ENCODE data around the gene DIP2C.

DIP2C gene

DNA sequence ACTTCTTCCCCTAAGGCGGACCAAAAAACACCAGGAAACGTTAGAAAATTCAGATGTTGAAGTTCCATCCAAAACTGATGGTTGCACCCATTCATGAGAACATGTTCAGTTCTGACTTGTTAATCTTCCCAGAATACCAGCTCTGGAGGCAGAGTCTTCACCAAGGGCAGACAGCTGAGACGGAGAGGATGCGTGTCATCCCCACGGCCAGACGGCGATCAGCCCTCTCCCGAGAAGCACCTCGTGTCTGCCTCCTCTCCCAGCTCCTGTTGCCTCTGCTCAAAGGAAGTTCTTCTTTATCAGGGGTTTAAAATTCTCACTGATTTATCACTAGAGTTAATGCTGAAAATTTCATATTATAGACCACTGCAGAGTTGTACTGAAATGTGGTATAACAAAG is 284.5 kb downstream of the DIP2C start:
- DNase-seq = no peak

GRCh38 chr10:404346-404745 is 285.1 kb downstream of the DIP2C start:
- no peak for DNase-seq

- DNase-seq = no peak
These were observed 290.5 kb downstream of the DIP2C start for GRCh38 chr10:398954-399353.

GRCh38 chr10:397321-398068 is 292.0 kb downstream of the DIP2C start:
- no peak for DNase-seq

GRCh38 chr10:396535-397220 is 292.8 kb downstream of the DIP2C start:
- DNase-seq = peak in 3 of 4 experiments; percentile 7 to 26 (median 9)

DNA sequence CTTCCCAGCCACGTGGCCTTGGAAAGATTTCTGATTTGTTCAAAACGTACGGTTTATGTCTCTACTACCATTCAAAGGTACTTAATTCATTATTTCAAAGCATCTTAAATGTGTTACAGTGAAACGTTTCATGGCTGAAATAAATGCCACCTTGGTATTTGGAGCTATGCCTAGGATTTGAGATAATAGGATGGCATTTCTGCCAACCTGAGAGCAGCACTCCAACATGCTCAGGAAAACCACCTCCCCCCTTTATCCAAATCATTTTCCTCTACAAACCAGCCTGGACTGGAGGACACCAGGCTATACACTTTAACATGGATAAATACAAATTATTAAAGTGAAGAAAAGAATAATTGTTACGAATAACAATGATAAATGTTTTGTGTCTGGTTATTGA is 293.4 kb downstream of the DIP2C start:
- DNase-seq = no peak

- no peak for DNase-seq
These were observed 293.8 kb downstream of the DIP2C start for GRCh38 chr10:395665-396064.

DNA sequence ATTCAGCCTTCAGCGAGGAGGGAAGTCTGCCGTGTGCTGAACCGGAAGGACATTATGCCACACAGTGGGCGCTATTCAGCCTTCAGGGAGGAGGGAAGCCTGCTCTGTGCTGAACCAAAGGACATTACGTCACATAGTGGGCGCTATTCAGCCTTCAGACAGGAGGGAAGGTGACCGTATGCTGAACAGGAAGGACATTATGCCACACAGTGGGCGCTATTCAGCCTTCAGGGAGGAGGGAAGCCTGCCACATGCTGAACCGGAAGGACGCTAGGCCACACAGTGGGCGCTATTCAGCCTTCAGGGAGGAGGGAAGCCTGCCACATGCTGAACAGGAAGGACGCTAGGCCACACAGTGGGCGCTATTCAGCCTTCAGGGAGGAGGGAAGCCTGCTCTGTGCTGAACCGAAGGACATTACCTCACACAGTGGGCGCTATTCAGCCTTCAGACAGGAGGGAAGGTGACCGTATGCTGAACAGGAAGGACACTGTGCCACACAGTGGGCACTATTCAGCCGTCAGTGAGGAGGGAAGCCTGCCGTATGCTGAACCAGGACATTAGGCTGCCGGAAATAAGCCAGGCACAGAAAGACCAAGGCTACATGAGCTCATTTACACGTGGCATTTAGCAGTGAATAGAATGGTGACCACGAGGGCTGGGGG is 294.9 kb downstream of the DIP2C start:
- peak; percentile 22 to 71 (median 63) for DNase-seq

GRCh38 chr10:393787-394438 is 295.6 kb downstream of the DIP2C start:
- no peak for DNase-seq

GRCh38 chr10:393106-393745 is 296.2 kb downstream of the DIP2C start:
- no peak for DNase-seq

GRCh38 chr10:392705-393037 is 296.8 kb downstream of the DIP2C start:
- DNase-seq = no peak

- no peak for DNase-seq
These were observed 297.4 kb downstream of the DIP2C start for GRCh38 chr10:391847-392704.

GRCh38 chr10:391305-391704 is 298.2 kb downstream of the DIP2C start:
- DNase-seq = no peak

GRCh38 chr10:390449-391100 is 298.9 kb downstream of the DIP2C start:
- DNase-seq = no peak

DNA sequence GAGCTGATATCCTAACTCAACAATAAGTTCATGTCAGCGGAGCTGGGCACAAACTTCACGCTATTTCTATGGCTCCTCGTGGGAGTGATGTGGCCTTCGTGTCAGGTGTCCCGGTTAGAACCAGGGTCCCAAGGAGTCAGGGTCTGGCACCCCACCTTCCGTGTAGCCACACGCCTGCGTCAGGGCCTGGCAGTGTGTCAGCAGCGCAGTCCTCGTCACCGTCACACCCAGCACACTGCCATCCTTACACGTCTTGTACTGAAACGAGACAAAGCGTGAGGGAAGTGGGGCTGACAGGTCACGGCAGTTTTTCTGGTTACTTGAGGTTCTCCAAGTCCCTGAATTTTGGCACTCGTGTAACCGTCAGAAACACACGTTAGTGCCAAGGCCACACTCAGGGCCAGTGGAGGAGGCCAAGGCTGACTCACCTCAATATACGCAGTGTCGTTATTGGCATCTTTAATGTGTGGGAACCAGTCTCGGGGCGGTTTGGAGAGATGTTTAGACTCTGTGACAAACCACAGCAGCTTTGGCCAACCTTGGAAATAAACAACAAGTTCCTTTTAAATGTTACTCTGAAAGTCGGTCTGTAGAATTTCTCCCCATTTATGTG is 299.5 kb downstream of the DIP2C start:
- no peak for DNase-seq

GRCh38 chr10:389261-389790 is 300.1 kb downstream of the DIP2C start:
- peak in 3 of 4 experiments; percentile 27 to 49 (median 34) for DNase-seq

DNA sequence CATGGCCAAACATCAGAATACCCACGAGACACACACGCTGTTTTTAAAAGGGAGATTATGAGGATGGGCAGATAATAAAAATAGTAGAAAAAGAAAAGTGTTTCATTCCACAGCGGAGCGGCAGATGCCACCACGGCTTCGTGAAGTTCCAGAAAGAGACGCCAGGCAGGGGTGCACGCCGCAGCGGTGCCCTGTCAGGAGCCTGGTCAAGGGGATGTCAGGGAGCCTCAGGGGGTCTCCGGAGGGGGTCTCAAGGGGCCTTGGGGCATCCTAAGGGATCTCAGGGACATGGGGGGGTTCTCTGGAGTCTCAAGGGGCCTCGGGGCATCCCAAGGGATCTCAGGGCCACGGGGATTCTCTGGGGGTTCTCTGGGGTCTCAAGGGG is 300.8 kb downstream of the DIP2C start:
- no peak for DNase-seq

DNA sequence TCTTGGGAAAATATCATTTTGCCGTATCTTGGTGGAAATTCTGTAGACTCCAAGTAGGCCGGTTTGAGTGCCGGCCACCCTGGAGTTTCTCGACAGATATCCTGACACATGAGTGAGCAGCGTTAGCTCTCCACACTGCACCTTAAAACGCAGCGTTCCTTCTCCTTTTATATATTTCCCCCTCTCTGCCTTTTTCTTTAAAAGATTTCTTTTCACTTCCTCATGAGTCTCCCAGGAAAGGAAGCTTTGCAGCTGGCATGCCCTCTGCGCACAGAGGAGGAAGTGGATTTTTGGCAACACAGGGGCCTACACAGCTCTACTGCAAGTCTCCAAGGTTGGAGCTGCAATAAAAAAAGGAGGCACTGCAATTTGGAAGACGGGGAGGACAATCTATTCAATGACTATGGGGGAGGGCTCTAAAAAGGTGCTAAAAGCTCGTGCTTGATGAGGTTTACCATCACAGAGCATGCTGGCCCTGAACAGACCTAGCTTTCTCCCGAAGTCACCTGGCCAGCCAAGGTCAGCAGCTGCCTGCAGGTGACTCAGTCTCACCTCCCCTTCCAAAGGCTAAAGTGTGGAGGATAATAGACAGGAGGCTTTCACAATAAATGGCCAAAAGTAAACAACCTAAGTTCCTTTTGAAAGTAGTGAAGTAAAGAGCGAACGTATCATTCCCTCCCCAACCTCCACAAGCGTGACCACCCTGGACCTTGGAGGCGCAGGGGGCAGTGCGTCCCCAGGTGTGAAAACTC is 301.4 kb downstream of the DIP2C start:
- DNase-seq = peak; percentile 77 to 92 (median 88)

DNA sequence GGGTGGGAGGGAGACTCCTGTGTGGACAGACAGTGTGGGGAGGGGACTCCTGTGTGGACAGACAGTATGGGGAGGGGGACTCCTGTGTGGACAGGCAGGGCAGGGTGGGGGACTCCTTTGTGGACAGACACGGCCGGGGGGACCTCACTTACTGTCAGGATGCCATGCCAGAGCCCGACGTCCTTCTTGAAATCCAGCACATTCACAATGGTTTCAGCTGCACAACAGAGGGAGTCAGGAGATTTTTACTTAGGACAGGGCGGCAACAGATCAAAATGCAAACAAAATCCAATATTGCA is 301.9 kb downstream of the DIP2C start:
- no peak for DNase-seq

Measured in suppressor macrophage (primary cell).